Measurements from ENCODE around the gene SLC5A12.

Gene SLC5A12

DNA sequence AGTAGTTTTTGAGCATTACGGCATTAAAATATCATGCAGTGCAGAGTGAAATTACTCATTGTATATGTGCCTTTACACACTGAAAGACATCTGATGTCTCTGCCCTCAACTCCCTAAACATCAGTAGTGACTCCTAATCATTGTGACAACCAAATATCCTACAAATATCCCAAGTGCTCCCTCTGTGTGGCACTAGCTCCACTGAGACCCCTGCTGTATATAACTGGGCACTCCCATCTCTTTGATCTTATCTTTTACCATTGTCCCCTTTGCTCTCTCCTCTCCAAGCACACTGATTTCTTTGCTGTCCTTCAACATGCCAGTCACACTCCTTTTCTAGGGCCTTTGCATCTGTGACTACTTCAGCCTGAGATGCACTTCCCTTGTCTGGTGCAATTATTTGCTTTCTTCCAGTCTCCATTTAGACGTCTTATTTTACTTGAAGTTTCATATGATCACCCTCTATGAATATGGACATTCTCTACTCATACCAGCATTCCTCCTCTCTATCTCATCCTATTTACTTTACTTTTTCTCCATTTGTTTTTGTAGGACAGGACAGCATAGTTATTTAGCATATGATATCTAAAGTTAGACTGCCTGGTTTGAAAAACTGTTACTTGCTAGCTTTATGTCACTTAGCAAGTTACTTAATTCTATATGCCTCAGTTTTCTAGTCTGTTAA lies 2.4 kb downstream of the SLC5A12 start:
- no peak for DNase-seq (ENCODE audit: low spot score)

DNA sequence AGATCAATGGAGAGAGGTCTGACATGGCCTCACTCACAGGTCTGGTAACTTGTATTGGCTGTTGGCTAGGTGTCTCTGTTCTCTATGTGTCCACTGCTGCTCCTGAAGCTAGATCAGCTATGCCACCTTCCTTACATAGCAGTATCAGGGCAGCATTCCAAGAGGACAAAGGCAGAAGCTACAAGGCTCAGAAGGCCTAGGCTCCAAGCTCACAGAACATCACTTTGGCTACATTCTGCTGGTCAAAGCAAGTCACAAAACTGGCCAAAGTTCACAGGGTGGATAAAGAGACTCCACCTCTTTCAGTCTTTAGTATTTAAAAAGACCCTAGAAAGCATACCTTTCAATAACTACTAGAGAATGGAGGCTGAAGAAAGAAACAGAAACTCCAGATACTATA lies 4.1 kb downstream of the SLC5A12 start:
- no peak for DNase-seq (ENCODE audit: low spot score)

DNA sequence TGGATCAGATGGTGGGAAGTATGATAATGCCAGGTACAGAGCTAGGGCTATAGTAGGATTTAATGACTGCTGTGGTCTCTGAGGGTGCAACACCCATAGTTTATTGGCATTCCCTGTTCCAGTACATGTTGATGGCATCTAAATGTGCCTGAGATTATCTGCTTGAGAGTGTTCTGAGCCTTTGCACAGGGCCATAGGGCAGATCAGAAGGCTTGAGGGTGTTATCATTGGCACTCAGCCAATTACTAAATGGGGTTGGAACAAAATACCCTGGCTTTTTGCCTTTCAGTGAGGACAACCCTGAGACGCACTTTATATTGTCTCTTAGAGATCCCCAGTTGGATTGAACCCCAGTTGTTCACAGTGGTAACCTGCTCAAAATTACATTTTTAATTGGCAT lies 6.7 kb downstream of the SLC5A12 start:
- DNase-seq (ENCODE audit: low spot score) = no peak

DNA sequence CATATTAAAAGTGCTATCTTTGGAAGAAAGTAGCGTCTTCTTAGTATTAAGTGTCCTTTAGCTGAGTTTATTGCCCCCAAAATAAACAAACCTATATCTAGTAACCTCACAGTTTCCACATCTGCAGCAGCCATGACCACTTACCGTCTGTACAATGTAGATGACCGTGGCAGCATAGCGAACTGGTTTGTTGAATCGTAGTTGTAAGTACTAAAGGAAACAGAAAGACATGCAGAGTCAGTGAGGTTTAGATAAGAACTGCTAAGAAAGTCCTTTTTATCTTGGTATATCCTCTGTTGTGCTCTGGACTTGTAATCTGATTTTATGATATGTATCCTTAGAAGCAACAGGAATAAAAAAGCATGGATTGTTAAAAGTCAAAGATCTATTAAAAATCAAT lies 9.4 kb downstream of the SLC5A12 start:
- no peak for DNase-seq (ENCODE audit: low spot score)

DNA sequence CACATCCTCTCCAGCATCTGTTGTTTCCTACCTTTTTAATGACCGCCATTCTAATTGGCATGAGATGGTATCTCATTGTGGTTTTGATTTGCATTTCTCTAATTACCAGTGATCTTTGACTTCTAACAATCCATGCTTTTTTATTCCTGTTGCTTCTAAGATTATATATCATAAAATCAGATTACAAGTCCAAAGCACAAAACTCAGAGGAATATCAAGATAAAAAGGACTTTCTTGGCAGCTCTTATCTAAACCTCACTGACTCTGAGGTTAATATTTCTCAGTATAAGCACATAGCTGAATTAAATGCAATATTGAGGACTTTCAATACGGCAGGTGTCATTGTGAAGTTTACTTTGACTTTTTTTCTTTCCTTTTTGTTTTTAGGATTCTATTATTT lies 11.4 kb downstream of the SLC5A12 start:
- no peak for DNase-seq (ENCODE audit: low spot score)

DNA sequence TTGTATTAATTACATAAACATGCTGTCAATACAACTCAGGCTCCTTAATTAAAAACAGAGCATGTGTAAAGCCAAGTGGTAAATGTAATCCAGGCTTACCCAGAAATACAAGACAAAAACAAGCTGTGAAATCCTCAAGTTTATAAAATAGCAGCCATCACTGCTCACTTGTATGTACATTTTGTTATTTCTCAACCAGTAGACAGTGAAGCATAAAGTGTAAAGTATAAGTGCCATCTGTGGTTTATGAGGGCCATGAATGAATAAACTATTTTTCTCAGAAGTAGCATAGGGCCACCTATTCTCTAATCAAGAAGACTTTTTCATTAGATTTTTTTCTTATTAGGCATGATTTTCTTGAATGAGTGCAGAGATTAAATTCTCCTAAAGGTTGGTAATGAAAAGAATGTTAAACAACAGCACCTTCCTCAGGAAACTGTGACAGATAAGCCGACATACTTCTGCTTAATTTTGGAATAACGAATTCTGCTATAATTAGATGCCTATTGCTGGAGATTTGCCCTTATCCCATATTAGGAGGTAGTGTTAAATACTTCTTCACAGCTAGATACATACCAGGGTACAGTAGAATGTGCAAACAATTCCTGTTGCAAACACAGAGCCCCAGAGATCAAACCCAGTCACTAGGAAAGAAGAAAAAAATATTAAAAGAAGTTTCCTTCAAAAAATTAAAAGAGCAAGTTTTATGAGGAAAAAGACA lies 13.0 kb downstream of the SLC5A12 start:
- DNase-seq (ENCODE audit: low spot score) = no peak

DNA sequence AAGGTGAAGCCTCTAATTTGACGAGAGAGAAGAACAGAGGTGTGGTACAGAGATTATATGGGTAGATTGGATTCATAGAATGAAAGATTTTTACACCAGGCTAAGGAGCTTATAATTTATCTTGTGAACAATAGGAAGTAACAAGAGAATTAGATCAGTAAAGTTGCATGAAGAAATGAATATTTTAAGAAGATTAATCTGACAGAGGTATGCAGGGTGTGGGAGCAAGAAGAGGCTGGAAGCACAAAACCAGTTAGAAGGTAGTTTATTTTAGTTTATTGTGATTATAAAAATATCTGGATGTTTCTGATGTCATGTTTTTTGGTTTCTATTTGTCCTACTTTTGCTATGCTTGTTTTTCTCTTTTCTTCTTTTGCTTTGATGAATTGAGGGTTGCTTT lies 15.7 kb downstream of the SLC5A12 start:
- DNase-seq (ENCODE audit: low spot score) = no peak

DNA sequence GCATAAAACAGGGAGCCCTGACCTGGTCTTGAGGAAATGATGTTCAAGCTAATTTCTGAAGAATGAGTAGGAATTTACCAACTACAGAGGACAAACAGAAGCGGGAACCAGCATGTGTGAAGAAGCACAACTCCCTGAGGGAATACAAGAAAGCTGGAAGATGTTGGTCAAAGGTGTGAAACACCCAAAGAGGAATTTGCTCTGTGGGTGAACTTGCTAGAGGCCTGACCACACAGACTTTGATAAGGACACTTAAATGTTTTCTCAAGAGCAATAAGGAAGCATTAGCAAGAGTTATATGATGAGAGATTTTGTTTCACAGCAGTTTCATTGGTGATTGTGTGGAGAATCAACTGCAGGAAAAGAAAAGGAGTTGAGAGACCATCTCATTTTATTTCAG lies 17.6 kb downstream of the SLC5A12 start:
- no peak for DNase-seq (ENCODE audit: low spot score)

DNA sequence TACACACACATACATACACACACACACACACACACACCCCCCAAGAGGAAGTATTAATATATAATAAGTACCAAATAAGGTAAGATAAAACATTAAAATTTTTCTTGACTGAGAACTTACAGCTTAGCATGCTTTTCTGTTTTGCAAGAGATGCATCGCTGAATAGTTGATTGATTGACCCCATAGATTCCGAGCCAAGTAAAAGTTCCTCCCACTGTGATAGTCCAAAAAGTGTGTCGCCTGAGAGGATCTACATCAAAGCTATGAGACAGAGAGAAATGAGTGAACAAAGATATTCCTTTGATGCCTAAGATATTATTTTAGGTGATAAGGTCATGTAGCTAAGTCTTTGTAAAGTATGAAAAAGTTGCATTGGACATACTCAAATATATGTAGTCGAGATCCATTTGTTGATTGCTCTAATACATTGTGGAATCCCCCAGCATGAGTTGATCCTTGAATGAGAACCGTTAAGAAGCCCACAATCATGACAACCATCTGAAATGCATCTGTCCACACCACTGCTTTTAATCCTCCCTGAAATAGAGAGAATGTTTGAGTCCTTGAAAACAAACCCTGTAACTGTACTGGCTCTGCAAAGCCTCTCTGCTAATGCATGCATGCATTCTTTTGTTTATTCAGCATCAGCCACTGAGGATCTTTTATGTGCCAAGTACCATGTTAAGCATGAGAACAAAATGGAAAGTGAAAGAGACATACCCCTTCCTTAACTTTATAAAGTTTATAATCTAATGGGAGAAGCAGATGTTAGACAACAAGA lies 18.3 kb downstream of the SLC5A12 start:
- DNase-seq (ENCODE audit: low spot score) = no peak

DNA sequence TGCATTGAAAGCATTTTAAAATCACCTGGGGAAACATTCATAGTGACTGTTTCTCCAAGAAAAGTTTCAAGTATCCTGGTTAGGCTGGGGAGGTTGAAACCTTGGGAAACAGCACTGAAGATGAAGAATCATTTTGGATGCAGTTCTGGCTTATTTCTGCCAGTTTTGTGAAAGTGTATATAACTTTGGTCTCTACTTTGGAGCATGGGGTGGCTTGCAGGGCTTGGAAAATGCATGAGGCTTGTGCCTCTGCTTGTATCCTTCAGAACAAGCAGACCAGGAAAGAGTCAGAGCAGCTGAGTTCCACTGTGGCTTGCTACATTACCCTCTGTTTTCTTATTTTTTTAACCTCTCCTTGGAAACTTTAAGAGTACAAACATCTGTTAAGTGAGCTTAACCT lies 19.5 kb downstream of the SLC5A12 start:
- no peak for DNase-seq (ENCODE audit: low spot score)

DNA sequence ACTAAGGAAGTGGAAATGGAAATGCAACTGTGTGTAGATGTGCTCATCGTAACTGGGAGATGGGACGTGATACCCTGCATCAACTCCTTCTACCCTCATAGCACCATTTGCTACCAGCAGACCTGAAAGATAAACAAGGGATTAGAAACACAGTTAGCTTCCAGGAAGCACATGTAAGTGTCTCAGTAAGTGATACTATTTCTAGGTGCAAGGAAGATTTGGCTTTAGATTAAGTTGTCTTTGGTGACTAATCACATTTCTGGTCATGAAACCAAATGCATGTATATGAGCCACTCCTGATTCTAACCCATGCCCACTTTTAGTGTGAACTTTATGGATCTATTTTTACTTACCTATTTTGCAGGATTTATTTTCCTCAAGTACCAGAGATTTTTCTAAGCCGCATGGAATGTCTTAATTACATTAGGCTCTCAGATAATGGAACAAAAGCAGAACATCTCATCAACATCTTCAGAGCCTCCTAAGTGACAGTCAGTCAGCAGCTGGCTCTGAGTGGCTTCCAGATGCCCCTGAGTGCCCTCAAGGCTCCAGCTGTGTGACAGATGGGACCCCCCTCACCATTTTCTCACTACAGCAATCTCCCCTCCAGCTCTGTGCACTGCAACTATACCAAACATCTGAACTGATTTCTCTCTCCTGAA lies 21.2 kb downstream of the SLC5A12 start:
- DNase-seq (ENCODE audit: low spot score) = no peak

DNA sequence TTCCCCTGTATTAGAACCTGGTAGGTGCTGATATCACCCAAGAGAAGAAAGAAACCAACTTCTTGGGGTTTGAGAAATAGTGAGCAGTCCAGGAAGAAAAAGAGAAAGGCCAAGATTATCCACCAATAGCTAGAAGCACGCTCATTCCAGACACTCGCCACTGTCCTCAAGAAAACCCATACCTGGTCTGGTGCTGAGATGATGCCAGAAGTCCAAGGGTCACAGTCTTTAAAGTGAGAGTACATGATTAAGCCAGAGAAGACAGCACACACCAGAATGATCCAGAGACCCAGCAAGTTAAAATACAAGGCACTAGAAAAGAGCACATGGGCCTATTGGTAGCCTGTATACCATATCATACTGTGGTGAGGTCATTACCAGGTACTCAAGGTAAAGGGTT lies 23.6 kb downstream of the SLC5A12 start:
- no peak for DNase-seq (ENCODE audit: low spot score)

DNA sequence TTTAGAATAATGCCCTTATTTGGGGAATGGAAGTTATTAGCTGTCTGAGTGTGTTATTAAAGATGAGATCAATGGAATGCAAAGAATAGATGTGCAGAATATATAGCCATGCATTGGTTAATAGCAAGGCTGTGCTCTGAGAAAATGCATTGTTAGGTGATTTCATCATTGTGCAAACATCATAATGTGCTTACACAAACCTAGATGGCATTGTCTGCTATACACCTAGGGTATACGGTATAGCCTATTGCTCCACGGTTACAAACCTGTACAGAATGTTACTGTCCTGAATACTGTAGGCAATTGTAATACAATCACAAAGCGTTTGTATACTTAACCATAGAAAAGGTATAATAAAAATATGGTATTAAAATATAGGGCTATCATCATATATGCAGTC lies 25.5 kb downstream of the SLC5A12 start:
- no peak for DNase-seq (ENCODE audit: low spot score)

DNA sequence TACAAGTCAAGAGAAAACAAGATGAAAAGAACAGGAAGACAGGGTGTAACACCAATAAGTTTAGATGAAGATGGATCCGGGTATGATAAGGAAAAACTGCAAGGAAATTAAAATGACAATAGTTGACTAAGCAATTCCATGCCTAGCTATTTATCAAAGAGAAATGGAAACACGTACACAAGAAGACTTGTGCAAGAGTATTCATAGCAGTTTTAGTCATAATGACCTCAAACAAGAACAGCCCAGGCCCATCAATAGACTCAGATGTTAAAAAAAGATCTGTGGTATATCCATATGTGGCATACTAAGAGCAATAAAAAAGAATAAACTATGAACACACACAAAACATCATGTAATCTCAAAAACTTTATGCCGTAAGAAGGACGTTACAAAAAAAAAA lies 33.2 kb downstream of the SLC5A12 start:
- DNase-seq (ENCODE audit: low spot score) = no peak

DNA sequence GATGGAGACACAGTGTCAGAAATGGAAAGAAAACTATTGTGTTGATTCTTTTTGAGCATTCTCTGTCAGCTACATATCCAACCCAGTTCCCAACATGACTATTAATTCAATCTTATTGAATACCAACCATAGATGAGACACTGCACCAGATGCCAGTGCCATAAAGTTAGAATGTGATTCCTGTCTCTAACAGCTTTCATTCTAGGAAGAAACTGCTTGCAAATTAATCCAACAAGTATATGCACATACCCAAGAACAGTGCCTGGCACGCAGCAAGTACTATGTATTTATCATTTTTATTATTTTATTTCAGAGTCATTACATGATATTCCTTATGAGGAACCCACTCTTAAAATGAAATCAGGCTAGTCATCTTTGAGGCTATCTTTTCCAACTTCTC lies 34.5 kb downstream of the SLC5A12 start:
- DNase-seq (ENCODE audit: low spot score) = no peak

DNA sequence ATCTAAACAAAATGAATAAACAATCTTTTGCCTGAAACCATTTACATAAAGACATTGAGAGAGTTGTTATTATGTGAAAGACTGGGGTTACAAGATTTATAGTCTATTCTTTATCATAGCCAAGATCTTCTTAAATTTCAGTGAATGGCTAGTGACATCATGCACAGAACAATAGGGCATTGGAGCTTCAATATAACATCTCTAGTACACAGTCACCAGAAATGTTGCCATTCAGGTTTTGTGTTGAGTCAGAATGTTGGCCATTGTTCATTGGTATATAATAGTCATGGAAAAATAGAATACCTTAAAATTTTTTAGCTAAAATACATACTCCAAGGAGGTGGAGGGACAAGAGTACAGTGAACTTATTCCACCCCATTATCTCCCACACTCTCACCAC lies 44.3 kb downstream of the SLC5A12 start:
- DNase-seq (ENCODE audit: low spot score) = no peak

DNA sequence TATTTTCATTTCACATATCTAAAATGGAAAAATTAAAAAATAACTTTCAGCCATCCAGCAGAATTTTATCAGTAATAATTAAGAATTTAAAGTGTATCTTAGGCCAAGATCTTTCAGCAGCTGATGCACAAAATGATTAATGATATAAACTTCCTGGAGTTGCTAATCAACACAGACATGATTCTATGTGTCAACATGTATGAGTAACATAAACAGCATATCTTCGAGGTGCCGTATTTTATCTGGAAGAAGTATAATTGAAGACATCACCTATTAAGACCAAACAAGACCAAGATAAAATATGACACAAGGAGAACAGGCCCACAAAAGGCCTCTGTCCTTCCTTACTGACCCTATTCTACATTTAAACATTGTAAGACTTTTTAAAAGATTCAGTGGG lies 45.2 kb downstream of the SLC5A12 start:
- DNase-seq (ENCODE audit: low spot score) = no peak

DNA sequence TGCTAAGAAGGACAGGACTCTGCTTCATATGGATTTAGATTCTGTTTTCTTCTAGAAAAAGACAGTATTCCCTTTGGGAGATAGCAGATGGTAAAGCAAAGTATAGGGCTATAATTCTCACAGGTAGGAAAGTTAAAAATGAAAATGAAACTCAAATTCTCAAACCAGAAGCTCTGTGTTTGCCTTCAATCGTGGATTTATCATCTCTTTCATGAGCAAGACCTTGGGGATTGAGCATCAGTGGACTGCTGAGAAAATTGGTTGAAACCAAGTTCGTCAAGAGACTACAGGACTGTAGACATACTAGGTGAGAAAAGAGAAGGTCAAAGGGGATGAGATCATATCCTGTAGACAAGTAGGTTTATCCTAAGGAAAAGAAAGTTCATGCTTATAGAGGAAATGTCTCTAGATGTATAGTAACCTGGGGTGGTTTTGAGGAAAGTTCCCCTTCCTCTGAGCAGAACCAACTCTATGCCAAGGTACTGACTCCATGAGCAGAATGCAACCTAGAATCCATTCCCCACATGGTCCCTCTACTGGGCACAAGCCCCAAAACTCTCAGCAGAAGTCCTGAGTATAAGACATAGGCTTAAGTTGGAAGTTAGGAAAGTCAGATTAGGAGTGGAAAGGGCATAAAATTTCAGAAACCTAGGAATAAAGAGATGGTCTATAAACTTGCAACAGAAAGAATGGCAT lies 46.5 kb downstream of the SLC5A12 start:
- DNase-seq (ENCODE audit: low spot score) = no peak

DNA sequence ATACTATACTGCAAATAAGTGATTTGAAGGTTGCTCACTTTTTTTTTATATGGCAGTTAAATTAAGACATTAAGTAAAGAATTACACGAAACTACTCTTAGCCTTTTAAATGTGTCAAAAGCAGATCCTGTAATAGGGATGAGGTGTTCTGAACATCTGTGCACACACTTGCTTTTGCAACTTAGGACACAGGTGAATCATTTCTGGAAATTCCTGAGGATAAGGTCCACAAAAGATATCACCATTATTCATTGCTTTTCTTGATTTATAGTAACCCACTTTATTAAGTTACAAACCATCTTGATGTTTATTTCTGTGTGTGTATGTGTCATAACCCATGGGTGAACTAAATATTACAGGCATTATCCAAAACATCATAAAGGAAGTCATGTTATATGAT lies 55.9 kb downstream of the SLC5A12 start:
- DNase-seq (ENCODE audit: low spot score) = no peak

DNA sequence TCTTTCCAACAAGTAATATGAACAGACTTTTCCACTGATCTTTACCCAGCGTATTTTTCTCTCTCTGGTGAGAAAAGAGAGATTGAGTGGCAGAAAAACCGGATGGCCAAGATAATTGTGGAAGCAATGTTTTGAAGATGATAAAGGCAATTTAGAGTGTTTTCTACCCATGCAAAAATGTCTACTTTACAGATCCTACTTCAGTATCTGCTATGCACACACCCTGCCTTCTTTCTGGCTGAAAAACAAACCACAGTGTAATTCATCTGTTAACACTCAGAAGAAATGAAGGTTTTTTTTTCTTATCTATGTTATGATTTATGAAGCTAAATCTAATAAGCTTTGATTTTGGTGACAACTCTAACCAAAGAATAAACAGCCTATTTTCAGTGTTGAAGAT lies 56.8 kb downstream of the SLC5A12 start:
- DNase-seq (ENCODE audit: low spot score) = no peak

DNA sequence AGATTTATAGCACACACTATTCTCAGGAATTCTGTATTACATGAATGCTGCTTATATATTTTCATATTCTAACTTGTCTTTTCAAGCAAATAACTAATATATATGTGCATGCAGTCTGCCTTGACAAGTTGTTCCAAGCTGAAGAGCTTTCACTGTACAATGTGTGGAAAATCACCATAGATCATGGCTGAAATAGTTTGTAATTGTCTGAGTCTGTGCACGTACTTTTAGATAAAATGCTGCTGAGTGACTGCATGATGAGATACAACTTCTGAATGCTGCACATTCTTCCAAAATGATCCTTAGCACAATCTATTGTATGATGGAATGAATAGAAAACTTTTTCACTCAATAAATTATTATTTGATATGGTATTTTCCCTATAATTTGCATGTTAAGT lies 58.9 kb downstream of the SLC5A12 start:
- DNase-seq (ENCODE audit: low spot score) = no peak

DNA sequence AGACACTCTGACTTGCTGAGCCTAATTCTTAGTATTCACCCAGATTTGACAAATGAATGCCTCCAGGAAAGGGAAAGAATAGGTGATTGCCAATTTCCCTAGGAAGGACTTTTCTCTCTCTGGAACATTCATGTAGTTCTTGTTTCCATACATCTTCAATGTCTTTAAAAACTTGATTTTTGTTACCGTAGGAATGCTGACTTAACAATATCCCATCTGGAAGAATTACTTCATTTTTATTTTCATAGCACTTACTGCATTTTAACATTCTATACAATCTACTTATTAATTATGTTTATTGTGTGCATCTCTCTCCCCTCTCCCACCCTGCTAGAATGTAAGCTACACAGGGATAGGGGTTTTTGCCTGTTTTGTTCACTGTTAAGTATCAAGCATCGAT lies 66.6 kb downstream of the SLC5A12 start:
- no peak for DNase-seq (ENCODE audit: low spot score)
